ENCODE results near the gene OR7C1. TPM values are rescaled to one million over a fixed set of nuclear protein-coding genes. Genes with fewer than 3 reads are reported as not detected.

OR7C1 gene
- total RNA-seq, 1 donor from 2014 or later: not detected

GRCh38 chr19:14748601-14749000 lies 86.4 kb downstream of the OR7C1 start:
- Mint-ChIP-seq H3K9me3 (no peaks in the 10 kb centered on the region), H3K27ac (ENCODE audit: unreplicated experiment) (no peak overlapping the region), H3K36me3 (ENCODE audit: low read depth) (no peaks in the 10 kb centered on the region), H3K27me3 (ENCODE audit: low read depth) (peaks cover 5% of the 10 kb centered on the region), H3K4me3 (no peak overlapping the region), H3K4me1 (no peaks in the 10 kb centered on the region)
- DNase-seq (ENCODE audit: low read depth, low spot score): no peak
- TF ChIP-seq CTCF (conservative IDR thresholded peaks at IDR 0.05): no peak

Other genes with a start within 250 kb of the OR7C1 start
- gene ADGRE3, start 160.3 kb downstream of the OR7C1 start, total RNA-seq: not detected in 2 replicates
- gene ZNF333, start 145.1 kb downstream of the OR7C1 start, total RNA-seq: 21.0 and 27.8 TPM in 2 replicates
- not detected in 2 replicates for gene ADGRE2, start 56.6 kb downstream of the OR7C1 start, total RNA-seq
- gene OR7A5, start within 50 bp of the OR7C1 start, total RNA-seq: not detected in 2 replicates
- gene OR7A10, start 13.7 kb upstream of the OR7C1 start, total RNA-seq: not detected in 2 replicates
- not detected in 2 replicates for gene OR7A17, start 50.9 kb upstream of the OR7C1 start, total RNA-seq
- gene OR7C2, start 106.3 kb upstream of the OR7C1 start, total RNA-seq: not detected in 2 replicates
- 7.0 and 8.2 TPM in 2 replicates for gene SLC1A6, start 144.7 kb upstream of the OR7C1 start, total RNA-seq
- gene CASP14, start 214.3 kb upstream of the OR7C1 start, total RNA-seq: not detected in 2 replicates
- gene OR1I1, start 247.0 kb upstream of the OR7C1 start, total RNA-seq: not detected in 2 replicates

All from neural crest cell (in vitro differentiated cells).